Measurements from ENCODE around the gene SFXN5.

Gene SFXN5

GRCh38 chr2:72982781-72983499, 88.6 kb downstream of the SFXN5 start:
- no peak for TF ChIP-seq NFIC (IDR thresholded peaks at IDR 0.05)
- no peak for TF ChIP-seq FOXM1 (IDR thresholded peaks at IDR 0.05; ENCODE audit: borderline replicate concordance, low read depth)
- TF ChIP-seq TAF1 (IDR thresholded peaks at IDR 0.05; ENCODE audit: low read depth) = no peak
- no peak for TF ChIP-seq EP300 (IDR thresholded peaks at IDR 0.05; ENCODE audit: borderline replicate concordance)
- TF ChIP-seq RAD21 (IDR thresholded peaks at IDR 0.05; ENCODE audit: low read depth) = no peak

GRCh38 chr2:72982219-72982618, 89.3 kb downstream of the SFXN5 start:
- TF ChIP-seq TCF12 (IDR thresholded peaks at IDR 0.05; ENCODE audit: low read depth) (no peak), TEAD4 (IDR thresholded peaks at IDR 0.05) (no peak), RAD21 (IDR thresholded peaks at IDR 0.05; ENCODE audit: low read depth) (no peak), CREB1 (IDR thresholded peaks at IDR 0.05; ENCODE audit: low read depth) (no peak), REST (IDR thresholded peaks at IDR 0.05; ENCODE audit: low read depth) (no peak), TAF1 (IDR thresholded peaks at IDR 0.05; ENCODE audit: low read depth) (no peak), USF1 (IDR thresholded peaks at IDR 0.05) (no peak), NFIC (IDR thresholded peaks at IDR 0.05) (no peak), FOXM1 (IDR thresholded peaks at IDR 0.05; ENCODE audit: borderline replicate concordance, low read depth) (no peak)

- TF ChIP-seq YY1 (IDR thresholded peaks at IDR 0.05; ENCODE audit: low read depth) (no peak), USF1 (IDR thresholded peaks at IDR 0.05) (no peak), NFIC (IDR thresholded peaks at IDR 0.05) (0 out of 2 replicates have a peak, but pooled peaks have one; percentile 10), TAF1 (IDR thresholded peaks at IDR 0.05; ENCODE audit: low read depth) (no peak), EP300 (IDR thresholded peaks at IDR 0.05; ENCODE audit: borderline replicate concordance) (no peak), CREB1 (IDR thresholded peaks at IDR 0.05; ENCODE audit: low read depth) (no peak)
These were observed 90.0 kb downstream of the SFXN5 start for GRCh38 chr2:72981536-72981935.

- TF ChIP-seq ZBTB7A (IDR thresholded peaks at IDR 0.05; ENCODE audit: low read depth) (no peak), CREB1 (IDR thresholded peaks at IDR 0.05; ENCODE audit: low read depth) (no peak), EGR1 (IDR thresholded peaks at IDR 0.05) (no peak), USF1 (IDR thresholded peaks at IDR 0.05) (no peak), FOXM1 (IDR thresholded peaks at IDR 0.05; ENCODE audit: borderline replicate concordance, low read depth) (no peak), TEAD4 (IDR thresholded peaks at IDR 0.05) (no peak), NFIC (IDR thresholded peaks at IDR 0.05) (no peak), TCF12 (IDR thresholded peaks at IDR 0.05; ENCODE audit: low read depth) (no peak), CEBPB (IDR thresholded peaks at IDR 0.05) (no peak), REST (IDR thresholded peaks at IDR 0.05; ENCODE audit: low read depth) (no peak), EP300 (IDR thresholded peaks at IDR 0.05; ENCODE audit: borderline replicate concordance) (no peak), TAF1 (IDR thresholded peaks at IDR 0.05; ENCODE audit: low read depth) (no peak), YY1 (IDR thresholded peaks at IDR 0.05; ENCODE audit: low read depth) (no peak), MAX (IDR thresholded peaks at IDR 0.05) (no peak), RAD21 (IDR thresholded peaks at IDR 0.05; ENCODE audit: low read depth) (no peak)
These were observed 90.8 kb downstream of the SFXN5 start for GRCh38 chr2:72980535-72981217.

- TF ChIP-seq ZBTB7A (IDR thresholded peaks at IDR 0.05; ENCODE audit: low read depth) (no peak), RAD21 (IDR thresholded peaks at IDR 0.05; ENCODE audit: low read depth) (no peak), YY1 (IDR thresholded peaks at IDR 0.05; ENCODE audit: low read depth) (no peak), EP300 (IDR thresholded peaks at IDR 0.05; ENCODE audit: borderline replicate concordance) (no peak), TEAD4 (IDR thresholded peaks at IDR 0.05) (no peak), TCF12 (IDR thresholded peaks at IDR 0.05; ENCODE audit: low read depth) (no peak), REST (IDR thresholded peaks at IDR 0.05; ENCODE audit: low read depth) (no peak), NFIC (IDR thresholded peaks at IDR 0.05) (no peak), MAX (IDR thresholded peaks at IDR 0.05) (no peak), CREB1 (IDR thresholded peaks at IDR 0.05; ENCODE audit: low read depth) (no peak), USF1 (IDR thresholded peaks at IDR 0.05) (no peak), TAF1 (IDR thresholded peaks at IDR 0.05; ENCODE audit: low read depth) (no peak)
These were observed 91.6 kb downstream of the SFXN5 start for GRCh38 chr2:72979896-72980295.
